GM23338 (cell line): ENCODE measurements around the gene CFDP1.

ENCODE experiments used
- CREB1 ChIP-seq: fragments of 250-450 bp; sonication (Bioruptor Pico); IDR thresholded peaks from 2 replicates; pipeline ENCODE4 v1.5.0; 2020; ENCODE audit warnings: low read depth, mild to moderate bottlenecking, moderate library complexity
- EZH2 ChIP-seq: fragments of 200-600 bp; sonication (generic); IDR thresholded peaks from one replicate; pipeline ENCODE4 v1.8.0; 2017; ENCODE audit warnings: antibody characterized with exemption, mild to moderate bottlenecking, low read depth; ENCODE audit not compliant: unreplicated experiment
- EZH2phosphoT487 ChIP-seq: fragments of 200-600 bp; sonication (generic); IDR thresholded peaks from one replicate; pipeline ENCODE4 v1.8.1; 2018; ENCODE audit warnings: antibody characterized with exemption; ENCODE audit not compliant: unreplicated experiment
- JUNB ChIP-seq: IDR thresholded peaks from one replicate; pipeline ENCODE4 v1.6.1; 2016; ENCODE audit warnings: antibody characterized with exemption; ENCODE audit not compliant: unreplicated experiment
- POLR2AphosphoS5 ChIP-seq: IDR thresholded peaks from 2 replicates; pipeline ENCODE4 v1.6.1; 2016; ENCODE audit warnings: antibody characterized with exemption, low read depth
- REST ChIP-seq: IDR thresholded peaks from one replicate; pipeline ENCODE4 v1.6.1; 2018; ENCODE audit warnings: antibody characterized with exemption; ENCODE audit not compliant: unreplicated experiment
- TF ChIP-seq, protein P1 (sequence below), 2 experiments: fragments of 200-600 bp in 1 of 2; sonication (generic) in 1 of 2; conservative IDR thresholded peaks; 2 replicates each; pipeline versions ENCODE4 v1.5.1 to v1.6.1; 2016 to 2017; ENCODE audit warnings: antibody characterized with exemption in 2 of 2, low read depth in 2 of 2, mild to moderate bottlenecking in 2 of 2, moderate library complexity in 1 of 2
- TF ChIP-seq, protein P2 (sequence below): IDR thresholded peaks from 2 replicates; pipeline ENCODE4 v1.6.1; 2016; ENCODE audit warnings: antibody characterized with exemption
- TF ChIP-seq, protein P3 (sequence below): fragments of 250-450 bp; sonication (Bioruptor Pico); IDR thresholded peaks from 2 replicates; pipeline ENCODE4 v1.5.0; 2020; ENCODE audit warnings: mild to moderate bottlenecking, moderate library complexity

DNA sequence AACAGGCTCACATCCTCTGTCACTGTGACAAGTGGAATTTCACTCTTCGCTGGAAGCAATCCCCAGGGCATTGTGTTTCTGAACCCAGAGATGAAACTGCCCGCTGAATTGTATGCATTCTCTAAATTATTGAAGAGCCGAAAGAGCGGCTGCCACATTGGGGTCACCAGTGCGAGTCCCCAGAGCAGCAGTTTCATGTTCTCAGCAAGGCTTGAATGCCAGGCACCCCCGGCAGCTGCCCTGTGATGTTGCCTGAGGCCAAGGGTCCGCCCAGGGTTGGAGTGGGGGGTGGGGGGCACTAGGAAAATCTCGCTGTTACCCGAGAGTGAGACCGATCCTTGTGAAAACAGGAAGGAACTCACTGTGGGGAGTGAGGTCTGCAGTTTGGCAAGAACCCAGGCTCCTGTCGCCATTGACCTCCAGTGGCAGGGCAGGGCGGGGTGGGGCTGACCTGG lies 161.2 kb downstream of the CFDP1 start:
- TF ChIP-seq, protein P1, sequence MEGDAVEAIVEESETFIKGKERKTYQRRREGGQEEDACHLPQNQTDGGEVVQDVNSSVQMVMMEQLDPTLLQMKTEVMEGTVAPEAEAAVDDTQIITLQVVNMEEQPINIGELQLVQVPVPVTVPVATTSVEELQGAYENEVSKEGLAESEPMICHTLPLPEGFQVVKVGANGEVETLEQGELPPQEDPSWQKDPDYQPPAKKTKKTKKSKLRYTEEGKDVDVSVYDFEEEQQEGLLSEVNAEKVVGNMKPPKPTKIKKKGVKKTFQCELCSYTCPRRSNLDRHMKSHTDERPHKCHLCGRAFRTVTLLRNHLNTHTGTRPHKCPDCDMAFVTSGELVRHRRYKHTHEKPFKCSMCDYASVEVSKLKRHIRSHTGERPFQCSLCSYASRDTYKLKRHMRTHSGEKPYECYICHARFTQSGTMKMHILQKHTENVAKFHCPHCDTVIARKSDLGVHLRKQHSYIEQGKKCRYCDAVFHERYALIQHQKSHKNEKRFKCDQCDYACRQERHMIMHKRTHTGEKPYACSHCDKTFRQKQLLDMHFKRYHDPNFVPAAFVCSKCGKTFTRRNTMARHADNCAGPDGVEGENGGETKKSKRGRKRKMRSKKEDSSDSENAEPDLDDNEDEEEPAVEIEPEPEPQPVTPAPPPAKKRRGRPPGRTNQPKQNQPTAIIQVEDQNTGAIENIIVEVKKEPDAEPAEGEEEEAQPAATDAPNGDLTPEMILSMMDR (conservative IDR thresholded peaks at IDR 0.05; ENCODE audit: low read depth in 2 of 2), result no peak
- TF ChIP-seq, protein P2, sequence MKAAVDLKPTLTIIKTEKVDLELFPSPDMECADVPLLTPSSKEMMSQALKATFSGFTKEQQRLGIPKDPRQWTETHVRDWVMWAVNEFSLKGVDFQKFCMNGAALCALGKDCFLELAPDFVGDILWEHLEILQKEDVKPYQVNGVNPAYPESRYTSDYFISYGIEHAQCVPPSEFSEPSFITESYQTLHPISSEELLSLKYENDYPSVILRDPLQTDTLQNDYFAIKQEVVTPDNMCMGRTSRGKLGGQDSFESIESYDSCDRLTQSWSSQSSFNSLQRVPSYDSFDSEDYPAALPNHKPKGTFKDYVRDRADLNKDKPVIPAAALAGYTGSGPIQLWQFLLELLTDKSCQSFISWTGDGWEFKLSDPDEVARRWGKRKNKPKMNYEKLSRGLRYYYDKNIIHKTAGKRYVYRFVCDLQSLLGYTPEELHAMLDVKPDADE, result no peak
- no peak for TF ChIP-seq POLR2AphosphoS5
- TF ChIP-seq JUNB, result no peak
- TF ChIP-seq EZH2phosphoT487, result no peak
- TF ChIP-seq EZH2, result no peak
- no peak for TF ChIP-seq REST
- TF ChIP-seq, protein P3, sequence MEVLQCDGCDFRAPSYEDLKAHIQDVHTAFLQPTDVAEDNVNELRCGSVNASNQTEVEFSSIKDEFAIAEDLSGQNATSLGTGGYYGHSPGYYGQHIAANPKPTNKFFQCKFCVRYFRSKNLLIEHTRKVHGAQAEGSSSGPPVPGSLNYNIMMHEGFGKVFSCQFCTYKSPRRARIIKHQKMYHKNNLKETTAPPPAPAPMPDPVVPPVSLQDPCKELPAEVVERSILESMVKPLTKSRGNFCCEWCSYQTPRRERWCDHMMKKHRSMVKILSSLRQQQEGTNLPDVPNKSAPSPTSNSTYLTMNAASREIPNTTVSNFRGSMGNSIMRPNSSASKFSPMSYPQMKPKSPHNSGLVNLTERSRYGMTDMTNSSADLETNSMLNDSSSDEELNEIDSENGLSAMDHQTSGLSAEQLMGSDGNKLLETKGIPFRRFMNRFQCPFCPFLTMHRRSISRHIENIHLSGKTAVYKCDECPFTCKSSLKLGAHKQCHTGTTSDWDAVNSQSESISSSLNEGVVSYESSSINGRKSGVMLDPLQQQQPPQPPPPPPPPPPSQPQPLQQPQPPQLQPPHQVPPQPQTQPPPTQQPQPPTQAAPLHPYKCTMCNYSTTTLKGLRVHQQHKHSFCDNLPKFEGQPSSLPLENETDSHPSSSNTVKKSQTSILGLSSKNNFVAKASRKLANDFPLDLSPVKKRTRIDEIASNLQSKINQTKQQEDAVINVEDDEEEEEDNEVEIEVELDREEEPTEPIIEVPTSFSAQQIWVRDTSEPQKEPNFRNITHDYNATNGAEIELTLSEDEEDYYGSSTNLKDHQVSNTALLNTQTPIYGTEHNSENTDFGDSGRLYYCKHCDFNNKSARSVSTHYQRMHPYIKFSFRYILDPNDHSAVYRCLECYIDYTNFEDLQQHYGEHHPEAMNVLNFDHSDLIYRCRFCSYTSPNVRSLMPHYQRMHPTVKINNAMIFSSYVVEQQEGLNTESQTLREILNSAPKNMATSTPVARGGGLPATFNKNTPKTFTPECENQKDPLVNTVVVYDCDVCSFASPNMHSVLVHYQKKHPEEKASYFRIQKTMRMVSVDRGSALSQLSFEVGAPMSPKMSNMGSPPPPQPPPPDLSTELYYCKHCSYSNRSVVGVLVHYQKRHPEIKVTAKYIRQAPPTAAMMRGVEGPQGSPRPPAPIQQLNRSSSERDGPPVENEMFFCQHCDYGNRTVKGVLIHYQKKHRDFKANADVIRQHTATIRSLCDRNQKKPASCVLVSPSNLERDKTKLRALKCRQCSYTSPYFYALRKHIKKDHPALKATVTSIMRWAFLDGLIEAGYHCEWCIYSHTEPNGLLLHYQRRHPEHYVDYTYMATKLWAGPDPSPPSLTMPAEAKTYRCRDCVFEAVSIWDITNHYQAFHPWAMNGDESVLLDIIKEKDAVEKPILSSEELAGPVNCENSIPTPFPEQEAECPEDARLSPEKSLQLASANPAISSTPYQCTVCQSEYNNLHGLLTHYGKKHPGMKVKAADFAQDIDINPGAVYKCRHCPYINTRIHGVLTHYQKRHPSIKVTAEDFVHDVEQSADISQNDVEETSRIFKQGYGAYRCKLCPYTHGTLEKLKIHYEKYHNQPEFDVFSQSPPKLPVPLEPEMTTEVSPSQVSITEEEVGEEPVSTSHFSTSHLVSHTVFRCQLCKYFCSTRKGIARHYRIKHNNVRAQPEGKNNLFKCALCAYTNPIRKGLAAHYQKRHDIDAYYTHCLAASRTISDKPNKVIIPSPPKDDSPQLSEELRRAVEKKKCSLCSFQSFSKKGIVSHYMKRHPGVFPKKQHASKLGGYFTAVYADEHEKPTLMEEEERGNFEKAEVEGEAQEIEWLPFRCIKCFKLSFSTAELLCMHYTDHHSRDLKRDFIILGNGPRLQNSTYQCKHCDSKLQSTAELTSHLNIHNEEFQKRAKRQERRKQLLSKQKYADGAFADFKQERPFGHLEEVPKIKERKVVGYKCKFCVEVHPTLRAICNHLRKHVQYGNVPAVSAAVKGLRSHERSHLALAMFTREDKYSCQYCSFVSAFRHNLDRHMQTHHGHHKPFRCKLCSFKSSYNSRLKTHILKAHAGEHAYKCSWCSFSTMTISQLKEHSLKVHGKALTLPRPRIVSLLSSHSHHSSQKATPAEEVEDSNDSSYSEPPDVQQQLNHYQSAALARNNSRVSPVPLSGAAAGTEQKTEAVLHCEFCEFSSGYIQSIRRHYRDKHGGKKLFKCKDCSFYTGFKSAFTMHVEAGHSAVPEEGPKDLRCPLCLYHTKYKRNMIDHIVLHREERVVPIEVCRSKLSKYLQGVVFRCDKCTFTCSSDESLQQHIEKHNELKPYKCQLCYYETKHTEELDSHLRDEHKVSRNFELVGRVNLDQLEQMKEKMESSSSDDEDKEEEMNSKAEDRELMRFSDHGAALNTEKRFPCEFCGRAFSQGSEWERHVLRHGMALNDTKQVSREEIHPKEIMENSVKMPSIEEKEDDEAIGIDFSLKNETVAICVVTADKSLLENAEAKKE (CRISPR knock-in tag), result no peak
- no peak for TF ChIP-seq CREB1
